ENCODE results near the gene SAMD4A. TPM values are rescaled to one million over a fixed set of nuclear protein-coding genes. Genes with fewer than 3 reads are reported as not detected.

SAMD4A gene, protein sequence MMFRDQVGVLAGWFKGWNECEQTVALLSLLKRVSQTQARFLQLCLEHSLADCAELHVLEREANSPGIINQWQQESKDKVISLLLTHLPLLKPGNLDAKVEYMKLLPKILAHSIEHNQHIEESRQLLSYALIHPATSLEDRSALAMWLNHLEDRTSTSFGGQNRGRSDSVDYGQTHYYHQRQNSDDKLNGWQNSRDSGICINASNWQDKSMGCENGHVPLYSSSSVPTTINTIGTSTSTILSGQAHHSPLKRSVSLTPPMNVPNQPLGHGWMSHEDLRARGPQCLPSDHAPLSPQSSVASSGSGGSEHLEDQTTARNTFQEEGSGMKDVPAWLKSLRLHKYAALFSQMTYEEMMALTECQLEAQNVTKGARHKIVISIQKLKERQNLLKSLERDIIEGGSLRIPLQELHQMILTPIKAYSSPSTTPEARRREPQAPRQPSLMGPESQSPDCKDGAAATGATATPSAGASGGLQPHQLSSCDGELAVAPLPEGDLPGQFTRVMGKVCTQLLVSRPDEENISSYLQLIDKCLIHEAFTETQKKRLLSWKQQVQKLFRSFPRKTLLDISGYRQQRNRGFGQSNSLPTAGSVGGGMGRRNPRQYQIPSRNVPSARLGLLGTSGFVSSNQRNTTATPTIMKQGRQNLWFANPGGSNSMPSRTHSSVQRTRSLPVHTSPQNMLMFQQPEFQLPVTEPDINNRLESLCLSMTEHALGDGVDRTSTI
- 12.4 and 14.4 TPM in 2 replicates for total RNA-seq

DNA sequence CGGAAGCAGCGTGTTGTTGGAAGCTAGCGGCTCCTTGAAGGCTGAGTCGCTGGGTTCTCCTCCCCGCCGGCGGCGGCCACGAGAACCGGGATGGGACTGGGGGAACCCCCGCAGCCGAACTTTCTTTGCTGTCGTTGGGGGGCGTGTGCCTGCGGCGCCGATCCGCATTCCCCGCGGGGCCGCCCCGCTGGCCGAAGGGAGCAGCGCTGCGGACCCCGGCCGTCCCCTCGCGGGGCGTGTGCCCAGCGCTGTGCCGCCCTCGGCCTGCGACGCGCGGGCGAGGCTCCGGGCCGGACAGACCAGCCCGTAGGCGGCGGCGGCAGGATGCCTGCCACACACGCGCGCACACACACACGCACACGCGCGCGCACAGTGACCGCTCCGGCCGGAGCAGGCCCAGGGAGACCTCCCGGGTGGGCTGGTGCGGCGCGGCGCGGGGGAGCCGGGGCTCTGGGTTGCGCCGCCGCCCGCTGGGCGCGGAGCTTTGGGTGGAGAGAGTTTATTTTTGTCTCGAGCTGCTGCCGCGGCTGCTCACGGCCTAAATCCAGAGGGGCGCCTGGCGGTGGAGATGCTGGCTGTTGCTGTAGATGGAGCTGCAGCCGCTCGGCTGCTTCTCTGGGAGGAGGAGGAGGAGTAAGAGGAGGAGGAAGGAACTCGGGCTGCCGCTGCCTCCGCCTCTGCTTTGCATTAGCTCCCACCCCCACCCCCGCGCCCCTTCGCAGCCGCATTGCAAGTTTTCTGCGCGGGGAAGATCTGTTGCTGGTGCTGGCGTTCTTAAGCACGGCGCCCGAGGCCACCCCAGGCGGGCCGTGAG is at the start of gene SAMD4A:
SAMD4A (plus strand) TSS at position 719 of the 814 bp plus-strand sequence. CDS start 789 bp downstream, outside the sequence.

Other genes starting within 250 kb of the SAMD4A start
- gene CDKN3, start 170.1 kb upstream of the SAMD4A start, total RNA-seq: 126 and 140 TPM in 2 replicates
- 203 and 252 TPM in 2 replicates for gene CNIH1, start 125.8 kb upstream of the SAMD4A start, total RNA-seq
- 50.5 and 64.6 TPM in 2 replicates for gene GMFB, start 78.1 kb upstream of the SAMD4A start, total RNA-seq
- 7.6 and 12.4 TPM in 2 replicates for gene CGRRF1, start 57.2 kb upstream of the SAMD4A start, total RNA-seq